ENCODE data around the gene PPEF1. TPM values are rescaled to one million over a fixed set of nuclear protein-coding genes. Genes with fewer than 3 reads are reported as not detected.
A peak's percentile ranks its signal among the peaks of the same experiment; 100 is the strongest.

PPEF1 gene
- total and polyA plus RNA-seq, 12 donors = 0.07 to 0.93 (median 0.31) TPM; not detected in 6

DNA sequence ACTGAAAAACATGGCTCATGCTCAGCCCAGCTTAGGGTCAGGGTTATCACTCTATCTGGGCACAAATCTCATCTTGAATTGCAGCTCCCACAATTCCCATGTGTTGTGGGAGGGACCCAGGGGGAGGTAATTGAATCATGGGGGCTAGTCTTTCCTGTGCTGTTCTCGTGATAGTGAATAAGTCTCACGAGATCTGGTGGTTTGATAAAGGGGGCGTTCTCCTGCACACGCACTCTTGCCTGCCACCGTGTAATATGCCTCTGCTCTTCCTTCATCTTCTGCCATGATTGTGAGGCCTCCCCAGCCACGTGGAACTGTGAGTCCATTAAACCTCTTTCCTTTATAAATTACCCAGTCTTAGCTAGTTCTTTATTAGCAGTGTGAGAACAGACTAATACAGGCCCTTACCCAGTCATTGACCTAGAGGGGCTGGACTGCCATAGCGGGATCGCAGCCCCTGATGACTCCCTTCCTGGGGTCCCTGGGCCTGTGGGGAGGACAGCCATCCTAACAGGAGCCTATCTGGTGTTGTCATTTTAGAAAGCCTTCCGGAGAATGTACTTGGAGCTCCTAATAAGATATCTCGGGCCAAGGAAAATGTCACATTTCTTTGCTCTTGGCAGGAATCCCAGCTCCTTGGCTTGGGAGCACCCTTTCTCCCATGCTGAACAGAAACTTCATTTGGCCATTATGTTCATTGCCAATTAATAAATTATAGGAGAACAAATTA, 163.9 kb downstream of the PPEF1 start:
- no peak for DNase-seq

DNA sequence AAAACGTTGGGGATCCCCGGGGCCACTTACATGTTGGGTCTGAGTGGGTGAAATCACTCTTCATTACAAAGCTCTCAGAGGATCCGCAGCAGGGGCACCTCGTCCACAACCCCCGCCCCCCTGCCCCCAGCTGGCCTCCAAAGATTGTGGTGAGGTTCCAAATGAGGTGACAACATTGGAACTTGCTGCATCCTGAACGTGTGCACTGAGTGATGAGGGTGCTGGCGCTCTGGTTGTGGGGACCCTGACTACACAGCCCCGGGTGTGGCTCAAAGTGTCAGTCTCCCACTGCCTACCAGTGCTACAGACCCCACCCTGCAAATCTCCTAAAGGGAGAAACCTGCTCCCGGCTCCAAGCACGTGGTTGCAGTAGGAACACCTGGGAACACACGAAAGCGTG, 164.5 kb downstream of the PPEF1 start:
- TF ChIP-seq, protein P1, sequence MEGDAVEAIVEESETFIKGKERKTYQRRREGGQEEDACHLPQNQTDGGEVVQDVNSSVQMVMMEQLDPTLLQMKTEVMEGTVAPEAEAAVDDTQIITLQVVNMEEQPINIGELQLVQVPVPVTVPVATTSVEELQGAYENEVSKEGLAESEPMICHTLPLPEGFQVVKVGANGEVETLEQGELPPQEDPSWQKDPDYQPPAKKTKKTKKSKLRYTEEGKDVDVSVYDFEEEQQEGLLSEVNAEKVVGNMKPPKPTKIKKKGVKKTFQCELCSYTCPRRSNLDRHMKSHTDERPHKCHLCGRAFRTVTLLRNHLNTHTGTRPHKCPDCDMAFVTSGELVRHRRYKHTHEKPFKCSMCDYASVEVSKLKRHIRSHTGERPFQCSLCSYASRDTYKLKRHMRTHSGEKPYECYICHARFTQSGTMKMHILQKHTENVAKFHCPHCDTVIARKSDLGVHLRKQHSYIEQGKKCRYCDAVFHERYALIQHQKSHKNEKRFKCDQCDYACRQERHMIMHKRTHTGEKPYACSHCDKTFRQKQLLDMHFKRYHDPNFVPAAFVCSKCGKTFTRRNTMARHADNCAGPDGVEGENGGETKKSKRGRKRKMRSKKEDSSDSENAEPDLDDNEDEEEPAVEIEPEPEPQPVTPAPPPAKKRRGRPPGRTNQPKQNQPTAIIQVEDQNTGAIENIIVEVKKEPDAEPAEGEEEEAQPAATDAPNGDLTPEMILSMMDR (IDR thresholded peaks at IDR 0.05) = no peak
- 39 to 51% methylated on average over 8 to 12 of the region's 12 CpGs for WGBS, 2 donors
- H3K4me3 ChIP-seq = no peak overlapping the region
- intact Hi-C loops (cut with DNase I) = loop anchor here in 1 of 10 donors (5.0 kb wide), 1 partner anchor 40 kb away; no protein-coding TSS in a partner anchor
- peak; percentile 30 to 75 (median 58) for ATAC-seq
- H3K4me1 ChIP-seq = peaks cover 0 to 27% (median 8%) of the 10 kb centered on the region in 9 donors
- H3K36me3 ChIP-seq = no peaks in the 10 kb centered on the region
- H3K27ac ChIP-seq = peak overlapping the region in 8 of 10 donors; percentile 56 to 80 (median 72)
- no peak for DNase-seq
- H3K27me3 ChIP-seq = no peaks in the 10 kb centered on the region
- no peaks in the 10 kb centered on the region for H3K9me3 ChIP-seq

More for the DNA sequence above, 163.9 kb downstream of the PPEF1 start:
- no peak overlapping the region for H3K4me3 ChIP-seq
- peak in 6 of 8 donors; percentile 11 to 37 (median 28) for ATAC-seq
- TF ChIP-seq, protein P1 (IDR thresholded peaks at IDR 0.05) = no peak
- no peaks in the 10 kb centered on the region for H3K27me3 ChIP-seq
- peaks cover 0 to 27% (median 8%) of the 10 kb centered on the region in 9 donors for H3K4me1 ChIP-seq
- no peaks in the 10 kb centered on the region for H3K9me3 ChIP-seq
- peak overlapping the region in 7 of 10 donors; percentile 43 to 74 (median 58) for H3K27ac ChIP-seq
- no peaks in the 10 kb centered on the region for H3K36me3 ChIP-seq
- intact Hi-C loops (cut with DNase I) = loop anchor here in 1 of 10 donors (5.0 kb wide), 1 partner anchor 39 kb away; no protein-coding TSS in a partner anchor
- 42 to 51% methylated on average over 10 of the region's 10 CpGs for WGBS, 2 donors

DNA sequence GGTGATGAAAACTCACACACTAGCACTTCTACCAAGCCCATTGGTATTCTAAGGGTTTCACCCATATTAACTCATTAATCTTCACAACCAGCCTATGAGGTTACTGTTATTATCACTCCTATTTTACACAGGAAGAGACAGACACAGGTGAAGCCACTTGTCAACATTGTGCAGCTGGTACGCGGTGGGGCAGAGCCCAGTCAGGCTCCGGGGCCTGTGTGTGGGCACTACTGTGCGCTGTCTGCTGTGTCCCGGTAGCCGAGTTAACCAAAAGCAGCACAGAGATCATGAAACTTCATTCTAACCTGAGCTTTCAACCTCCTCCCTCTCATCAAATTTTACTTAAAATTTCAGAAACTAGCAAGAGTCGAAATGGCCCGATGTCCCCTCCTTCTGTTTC, 165.2 kb downstream of the PPEF1 start:
- no peaks in the 10 kb centered on the region for H3K9me3 ChIP-seq
- H3K4me3 ChIP-seq = no peak overlapping the region
- ATAC-seq (peak in 5 of 8 donors; percentile 20 to 41 (median 34)), DNase-seq (no peak)
- H3K36me3 ChIP-seq = no peaks in the 10 kb centered on the region
- peak overlapping the region; percentile 38 to 80 (median 72) for H3K27ac ChIP-seq
- TF ChIP-seq, protein P1 (IDR thresholded peaks at IDR 0.05) = no peak
- H3K27me3 ChIP-seq = no peaks in the 10 kb centered on the region
- intact Hi-C loops (cut with DNase I) = loop anchor here in 1 of 10 donors (5.0 kb wide), 1 partner anchor 40 kb away; no protein-coding TSS in a partner anchor
- H3K4me1 ChIP-seq = peaks cover 0 to 27% (median 8%) of the 10 kb centered on the region in 9 donors
- 78 to 84% methylated on average over 8 of the region's 8 CpGs for WGBS, 2 donors

DNA sequence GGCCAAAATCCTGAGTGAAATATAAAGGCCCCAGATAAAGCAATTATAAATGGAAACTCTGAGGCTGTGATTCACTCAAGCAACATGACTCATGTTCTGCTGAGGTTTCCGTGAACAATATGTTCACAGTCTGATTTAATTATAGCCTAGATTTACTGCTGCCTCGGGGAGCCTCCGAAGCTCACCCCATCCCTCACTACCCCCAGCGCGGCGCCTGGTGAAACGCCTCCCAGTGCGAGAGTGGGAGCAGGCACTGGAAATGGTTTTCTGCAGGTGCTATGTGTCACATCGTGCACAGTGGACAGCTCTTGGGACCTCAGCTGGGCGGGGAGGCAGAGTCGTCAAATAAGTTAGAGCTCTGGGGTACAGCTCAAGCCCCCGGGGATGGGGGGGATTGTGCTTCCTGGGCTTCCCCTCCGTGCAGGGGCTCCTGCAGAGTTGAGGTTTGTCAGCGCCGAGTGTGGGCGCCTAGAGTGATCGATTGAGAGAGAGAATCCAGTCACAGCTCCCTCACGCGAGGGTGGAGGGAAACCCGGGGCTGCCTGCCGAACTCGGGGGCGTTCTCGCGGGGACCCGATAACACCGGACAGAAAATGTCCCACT, 165.8 kb downstream of the PPEF1 start:
- DNase-seq = peak in 1 of 2 donors; percentile 40
- H3K4me3 ChIP-seq = peak overlapping the region in 1 of 10 donors; percentile 20

More for the DNA sequence above, 165.8 kb downstream of the PPEF1 start:
- H3K36me3 ChIP-seq = no peaks in the 10 kb centered on the region
- TF ChIP-seq, protein P1 (IDR thresholded peaks at IDR 0.05) = no peak
- peaks cover 0 to 27% (median 8%) of the 10 kb centered on the region in 9 donors for H3K4me1 ChIP-seq
- H3K27ac ChIP-seq = peak overlapping the region; percentile 44 to 80 (median 72)
- peak; percentile 48 to 94 (median 86) for ATAC-seq
- intact Hi-C loops (cut with DNase I) = loop anchor here in 1 of 10 donors (5.0 kb wide), 1 partner anchor 41 kb away; no protein-coding TSS in a partner anchor
- no peaks in the 10 kb centered on the region for H3K27me3 ChIP-seq
- WGBS, 2 donors = 50 to 51% methylated on average over 24 to 27 of the region's 27 CpGs
- no peaks in the 10 kb centered on the region for H3K9me3 ChIP-seq
